Activated T-helper 9 cell treated with anti-CD3 and anti-CD28 coated beads, Interleukin-2, amount 50 U/mL, for 16 hours (primary cell): ENCODE measurements around the gene TBX1.

Source experiments
- DNase-seq: peaks from one replicate; pipeline ENCODE4 v3.0.0-alpha.2; 2020; ENCODE audit warnings: low read depth

The TBX1 gene

DNA sequence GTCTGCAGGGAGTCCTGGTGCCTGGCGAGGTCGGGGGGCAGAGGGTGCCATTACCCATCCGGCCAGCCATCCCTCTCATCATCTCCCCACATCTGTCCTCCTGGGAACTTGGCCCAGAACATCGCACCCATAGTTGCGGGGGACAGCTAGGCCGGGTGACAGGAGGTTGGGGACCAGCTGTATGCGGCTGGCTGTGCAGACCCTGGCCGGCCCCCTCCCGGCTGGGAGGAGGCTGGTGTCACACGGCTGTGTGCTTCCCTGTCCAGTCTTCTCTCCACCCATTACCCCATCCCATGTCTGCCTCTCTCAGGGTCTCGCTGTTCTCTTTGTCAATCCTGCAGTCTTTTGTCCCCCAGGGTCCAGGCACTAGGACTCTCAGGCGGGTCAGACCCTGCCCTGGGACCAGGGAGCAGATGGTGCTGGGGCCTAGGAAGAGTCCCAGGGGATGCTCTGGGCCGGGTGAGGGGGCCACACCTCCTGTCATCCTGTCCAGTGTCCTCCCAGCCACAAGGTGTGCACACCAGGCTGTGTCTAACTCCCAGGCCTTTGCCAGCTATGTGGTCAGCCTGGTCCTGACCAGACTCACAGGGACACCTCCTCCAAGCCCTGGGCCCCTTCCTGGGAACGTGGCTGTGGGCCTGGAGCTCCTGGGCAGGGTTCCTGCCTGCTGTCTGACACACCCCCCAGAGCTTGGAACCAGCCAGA is 6.4 kb upstream of the TBX1 start:
- no peak for DNase-seq

- no peak for DNase-seq
These were observed 5.9 kb upstream of the TBX1 start for GRCh38 chr22:19754701-19755144.

- DNase-seq, result no peak
These were observed 5.3 kb upstream of the TBX1 start for GRCh38 chr22:19755145-19755710.

GRCh38 chr22:19755722-19756287 is 4.8 kb upstream of the TBX1 start:
- DNase-seq, result no peak

DNA sequence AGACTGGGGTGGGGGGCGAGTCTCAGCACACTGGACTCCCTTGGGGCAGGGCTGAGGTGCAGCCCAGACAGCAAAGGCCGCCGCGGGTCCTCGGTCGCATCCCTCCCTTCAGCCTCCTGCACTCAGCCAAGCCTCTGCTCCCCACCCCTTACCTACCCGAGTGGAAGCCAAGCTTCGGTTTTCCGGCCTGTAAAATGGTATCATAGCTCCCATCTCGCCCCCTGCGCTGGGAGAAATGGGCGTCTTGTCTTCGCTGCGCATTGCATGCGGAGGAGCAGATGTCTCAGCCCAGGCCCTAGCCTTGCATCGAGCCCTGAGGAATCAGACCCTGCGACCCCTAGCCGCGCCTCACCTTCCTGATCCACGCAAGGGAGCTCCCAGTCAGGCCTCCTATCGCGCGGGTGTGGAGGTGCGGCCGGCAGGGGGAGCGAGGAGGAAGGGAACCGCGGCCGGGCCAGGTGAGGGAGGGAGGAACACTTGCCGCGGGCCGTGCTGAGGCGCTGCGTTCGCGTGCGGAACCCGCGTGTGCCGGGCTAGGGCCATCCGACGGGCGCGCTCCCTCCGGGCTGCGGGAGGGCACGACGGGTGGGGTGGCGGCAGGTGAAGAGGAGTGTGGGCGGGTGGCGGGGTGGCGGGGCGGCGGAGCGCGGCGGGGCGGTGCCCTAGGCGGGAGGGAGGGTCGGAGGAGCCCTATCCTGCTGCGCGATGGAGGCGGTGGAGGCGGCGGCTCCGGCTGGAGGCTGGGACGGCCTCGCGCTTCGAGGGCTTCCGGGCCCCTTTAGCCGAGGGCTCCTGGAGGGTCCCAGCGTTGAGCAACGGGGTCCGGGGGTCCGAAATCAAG is 4.1 kb upstream of the TBX1 start:
- DNase-seq, result peak; percentile 57

GRCh38 chr22:19757140-19757984 is 3.2 kb upstream of the TBX1 start:
- DNase-seq, result no peak

- DNase-seq, result no peak
These were observed 2.3 kb upstream of the TBX1 start for GRCh38 chr22:19757985-19758895.

- DNase-seq, result no peak
These were observed 1.6 kb upstream of the TBX1 start for GRCh38 chr22:19758896-19759426.

DNA sequence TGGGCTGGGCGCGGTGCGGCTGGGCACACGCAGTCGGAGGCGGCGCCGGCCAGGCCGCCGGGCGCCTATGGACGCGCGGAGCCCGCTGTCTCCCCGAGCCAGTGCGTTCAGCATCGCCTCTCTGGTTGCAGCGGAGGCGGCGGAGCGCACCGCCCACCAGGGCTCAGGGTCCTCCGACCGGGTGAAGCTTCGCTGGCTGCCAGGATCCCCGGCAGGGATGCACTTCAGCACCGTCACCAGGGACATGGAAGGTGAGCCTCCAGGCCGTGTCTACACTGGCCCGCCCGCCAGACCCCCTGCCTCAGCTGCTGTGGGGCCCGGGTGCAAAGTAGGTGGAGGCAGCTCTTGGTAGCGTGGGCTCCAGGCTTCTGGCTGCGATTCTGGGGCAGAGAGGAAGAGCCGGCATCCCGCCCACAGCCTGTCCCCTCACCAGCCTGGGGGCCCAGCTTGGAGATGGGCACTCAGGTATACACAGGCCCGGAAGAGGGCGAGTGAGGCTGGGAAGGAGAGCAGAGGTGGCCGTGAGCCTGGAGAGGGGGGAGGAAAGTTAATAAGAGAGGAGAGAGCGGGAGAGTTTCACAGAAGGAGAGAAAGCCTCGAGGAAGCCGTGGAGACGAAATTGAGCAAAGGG is 1.0 kb upstream of the TBX1 start:
- no peak for DNase-seq

- DNase-seq, result no peak
These were observed 560 bp downstream of the TBX1 start for GRCh38 chr22:19760951-19761724.

GRCh38 chr22:19761725-19762567 is 1.4 kb downstream of the TBX1 start:
- no peak for DNase-seq

- DNase-seq, result no peak
These were observed 2.2 kb downstream of the TBX1 start for GRCh38 chr22:19762568-19763457.

- no peak for DNase-seq
These were observed 3.1 kb downstream of the TBX1 start for GRCh38 chr22:19763458-19764298.

DNA sequence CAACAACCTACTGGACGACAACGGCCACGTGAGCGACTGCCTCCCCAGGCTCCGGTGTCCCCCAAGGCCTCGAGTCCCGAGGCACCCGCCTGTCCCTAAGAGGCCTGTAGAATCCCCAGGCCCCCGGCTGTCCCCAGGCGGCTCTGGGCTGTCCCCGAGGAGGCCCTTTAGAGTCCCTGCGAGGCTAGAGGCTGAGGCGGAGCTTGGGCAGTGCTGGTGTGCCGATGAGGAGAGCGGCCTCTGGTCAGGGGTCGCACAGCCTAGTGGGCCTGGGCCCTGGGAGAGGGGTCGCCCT is 3.7 kb downstream of the TBX1 start:
- DNase-seq, result no peak

DNA sequence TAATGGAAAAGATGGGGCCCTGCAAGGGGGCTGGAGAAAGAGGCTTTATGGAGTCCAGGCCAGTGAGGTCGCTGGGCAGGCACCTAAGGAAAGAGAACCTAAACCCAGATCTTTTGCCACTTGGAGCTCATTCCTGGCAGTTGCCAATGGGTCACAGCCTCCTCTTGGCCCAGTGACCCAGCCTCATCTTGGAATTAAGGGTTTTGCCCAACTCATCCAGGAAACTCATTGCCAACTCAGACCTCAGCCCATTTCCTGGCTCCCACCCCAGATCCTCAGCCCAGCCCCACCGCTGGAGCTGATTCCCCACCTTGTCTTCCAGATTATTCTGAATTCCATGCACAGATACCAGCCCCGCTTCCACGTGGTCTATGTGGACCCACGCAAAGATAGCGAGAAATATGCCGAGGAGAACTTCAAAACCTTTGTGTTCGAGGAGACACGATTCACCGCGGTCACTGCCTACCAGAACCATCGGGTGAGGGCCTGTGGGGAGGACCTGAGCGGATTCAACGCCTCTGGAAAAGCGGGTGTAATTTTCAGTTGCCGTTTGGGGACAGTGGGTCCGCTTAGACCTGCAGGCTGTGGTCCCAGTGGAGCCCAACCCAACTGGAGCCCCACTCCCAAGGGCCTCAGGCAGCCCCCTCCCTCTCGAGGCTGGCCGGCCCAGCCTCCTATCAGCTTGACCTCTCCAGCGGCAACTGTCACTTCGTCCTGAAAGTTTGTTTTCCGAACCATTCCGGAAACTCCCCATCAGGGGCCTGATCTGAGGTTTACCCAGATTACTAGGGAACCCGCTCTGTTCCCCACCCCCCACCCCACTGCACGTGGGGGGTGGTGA is 4.3 kb downstream of the TBX1 start:
- no peak for DNase-seq
